HPDE6-E6E7 (cell line): ENCODE measurements around the gene TRIM56.
"Not testable (repeated sequence)": the region's sequence is repeated elsewhere in the genome, so short reads cannot be mapped to it uniquely, and the experiment has no call there.

Experiments used
- DNase-seq: peaks from one replicate; pipeline ENCODE4 v3.0.0; 2011; ENCODE audit warnings: missing footprints; ENCODE audit errors: extremely low spot score

The TRIM56 gene

DNA sequence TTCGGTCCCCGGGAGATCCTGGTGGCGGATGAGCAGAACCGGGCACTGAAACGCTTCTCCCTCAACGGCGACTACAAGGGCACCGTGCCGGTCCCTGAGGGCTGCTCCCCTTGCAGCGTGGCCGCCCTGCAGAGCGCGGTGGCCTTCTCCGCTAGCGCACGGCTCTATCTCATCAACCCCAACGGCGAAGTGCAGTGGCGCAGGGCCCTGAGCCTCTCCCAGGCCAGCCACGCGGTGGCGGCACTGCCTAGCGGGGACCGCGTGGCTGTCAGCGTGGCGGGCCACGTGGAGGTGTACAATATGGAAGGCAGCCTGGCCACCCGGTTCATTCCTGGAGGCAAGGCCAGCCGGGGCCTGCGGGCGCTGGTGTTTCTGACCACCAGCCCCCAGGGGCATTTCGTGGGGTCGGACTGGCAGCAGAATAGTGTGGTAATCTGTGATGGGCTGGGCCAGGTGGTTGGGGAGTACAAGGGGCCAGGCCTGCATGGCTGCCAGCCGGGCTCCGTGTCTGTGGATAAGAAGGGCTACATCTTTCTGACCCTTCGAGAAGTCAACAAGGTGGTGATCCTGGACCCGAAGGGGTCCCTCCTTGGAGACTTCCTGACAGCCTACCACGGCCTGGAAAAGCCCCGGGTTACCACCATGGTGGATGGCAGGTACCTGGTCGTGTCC is 3.7 kb downstream of the TRIM56 start:
- no peak for DNase-seq

DNA sequence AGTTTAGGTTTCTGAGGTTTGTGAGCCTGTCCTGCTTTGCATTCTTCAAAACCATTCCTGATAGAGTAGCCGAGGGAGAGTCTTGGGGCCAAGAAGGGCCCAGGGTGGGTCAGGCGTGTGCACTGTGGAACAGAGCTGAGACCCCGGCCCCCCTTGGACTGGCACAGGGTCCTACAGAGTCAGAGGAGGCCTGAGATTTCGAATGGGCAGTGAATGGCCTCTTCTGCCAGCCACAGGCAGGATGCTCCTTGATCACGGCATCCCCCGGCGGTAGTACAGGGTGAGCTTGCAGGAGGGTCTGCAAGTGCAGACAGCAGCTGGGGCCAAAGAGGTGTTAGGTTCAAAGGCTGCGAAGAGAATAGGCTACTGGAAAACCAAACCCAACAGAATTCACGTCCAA is 4.6 kb downstream of the TRIM56 start:
- no peak for DNase-seq

DNA sequence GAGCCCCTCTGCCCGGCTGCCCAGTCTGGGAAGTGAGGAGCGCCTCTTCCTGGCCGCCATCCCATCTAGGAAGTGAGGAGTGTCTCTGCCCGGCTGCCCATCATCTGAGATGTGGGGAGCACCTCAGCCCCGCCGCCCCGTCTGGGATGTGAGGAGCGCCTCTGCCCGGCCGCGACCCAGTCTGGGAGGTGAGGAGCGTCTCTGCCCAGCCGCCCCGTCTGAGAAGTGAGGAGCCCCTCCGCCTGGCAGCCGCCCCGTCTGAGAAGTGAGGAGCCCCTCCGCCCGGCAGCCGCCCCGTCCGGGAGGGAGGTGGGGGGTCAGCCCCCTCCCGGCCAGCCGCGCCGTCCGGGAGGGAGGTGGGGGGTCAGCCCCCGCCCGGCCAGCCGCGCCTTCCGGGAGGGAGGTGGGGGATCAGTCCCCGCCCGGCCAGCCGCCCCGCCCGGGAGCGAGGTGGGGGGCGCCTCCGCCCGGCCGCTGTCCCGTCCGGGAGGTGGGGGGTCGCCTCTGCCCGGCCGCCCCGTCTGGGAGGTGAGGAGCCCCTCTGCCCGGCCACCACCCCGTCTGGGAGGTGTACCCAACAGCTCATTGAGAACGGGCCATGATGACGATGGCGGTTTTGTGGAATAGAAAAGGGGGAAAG is 7.1 kb downstream of the TRIM56 start:
- not testable (repeated sequence) for DNase-seq

DNA sequence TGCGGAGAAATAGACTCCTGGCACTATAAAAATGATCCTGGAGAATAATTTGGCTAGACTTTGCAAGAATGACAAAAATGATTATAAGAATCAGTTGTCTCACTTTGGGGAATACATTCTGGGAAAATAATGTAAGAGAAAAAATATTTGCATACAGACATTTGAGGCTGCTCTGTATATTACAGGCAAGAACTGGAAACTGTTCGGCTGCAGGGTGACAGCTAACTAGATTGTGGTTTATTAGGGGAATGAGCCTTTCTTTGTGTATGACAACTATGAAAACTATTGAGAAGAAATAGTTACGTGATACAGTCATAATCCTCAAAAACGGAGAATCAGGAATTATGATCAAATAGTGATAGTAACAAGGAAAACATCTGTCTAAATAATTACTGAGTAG is 8.6 kb downstream of the TRIM56 start:
- no peak for DNase-seq

DNA sequence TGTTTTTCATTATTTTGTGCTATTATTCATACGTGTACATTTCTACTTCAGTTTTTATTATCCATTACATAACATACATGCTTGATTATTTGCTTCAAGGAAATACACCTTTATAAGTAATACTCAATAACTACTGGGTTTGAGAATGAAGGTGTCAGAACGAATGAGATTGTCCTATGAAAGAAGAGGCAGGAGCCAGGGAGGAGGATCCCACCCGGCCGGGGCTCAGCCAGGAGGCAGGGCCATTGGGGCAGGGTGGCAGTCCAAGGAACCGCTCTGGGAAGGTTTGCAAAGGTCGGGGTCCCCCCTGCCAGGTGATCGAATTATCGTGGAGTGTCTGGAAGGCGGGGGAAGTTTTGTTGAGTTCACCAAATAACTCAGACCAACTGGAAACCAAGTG is 9.1 kb downstream of the TRIM56 start:
- DNase-seq = no peak

DNA sequence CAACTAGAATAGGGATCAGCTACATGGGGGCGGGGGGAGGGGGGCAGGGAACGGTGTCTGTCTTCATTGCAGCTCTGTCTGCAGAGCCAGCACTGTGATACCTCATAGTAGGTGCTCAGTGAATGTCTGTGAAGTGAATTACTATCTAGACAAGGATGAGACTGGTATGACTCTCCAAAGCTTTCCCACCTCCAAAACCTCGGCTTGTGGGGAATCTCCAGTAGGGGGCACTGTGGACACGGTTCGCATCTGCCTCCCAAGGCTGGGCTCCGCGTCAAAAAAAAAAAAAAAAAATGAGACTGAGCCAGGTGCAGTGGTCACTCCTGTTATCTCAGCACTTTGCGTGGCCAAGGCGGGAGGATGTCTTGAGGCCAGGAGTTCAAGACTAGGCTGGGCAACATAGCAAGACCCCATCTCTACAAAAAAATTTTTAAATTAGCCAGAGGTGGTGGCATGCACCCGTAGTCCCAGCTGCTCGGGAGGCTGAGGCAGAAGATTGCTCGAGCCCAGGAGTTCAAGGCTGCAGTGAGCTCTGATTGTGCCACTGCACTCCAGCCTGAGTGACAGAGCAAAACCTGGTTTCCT is 9.6 kb downstream of the TRIM56 start:
- no peak for DNase-seq

DNA sequence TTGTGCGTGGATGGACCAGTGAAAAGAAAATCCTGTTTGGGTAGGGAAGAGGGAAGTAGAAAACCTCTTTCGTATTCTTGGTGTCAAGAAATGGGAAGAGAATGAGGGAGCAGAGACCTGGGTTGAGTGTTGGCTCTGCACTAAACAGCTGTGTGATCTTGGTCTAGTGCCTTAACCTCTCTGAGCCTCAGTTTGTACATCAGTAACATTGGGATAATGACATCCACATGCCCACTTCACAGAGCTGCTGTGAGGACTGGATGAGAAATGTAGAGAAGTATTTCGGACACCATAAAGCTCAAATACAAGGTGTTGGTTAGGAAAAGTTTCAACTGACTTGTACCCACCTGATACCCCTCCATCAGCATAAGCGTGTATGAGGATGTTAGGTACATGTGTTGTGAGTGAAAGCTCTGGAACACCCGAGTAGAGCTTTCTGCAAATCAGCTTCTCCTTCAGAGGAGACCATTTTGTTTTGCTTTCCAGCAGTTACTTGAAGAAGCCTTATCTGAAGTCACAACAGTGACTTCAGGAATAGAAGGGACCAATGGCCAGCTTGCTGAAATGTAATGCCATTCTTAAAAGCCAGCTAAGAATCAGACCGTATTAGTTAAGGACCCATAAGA is 11.2 kb downstream of the TRIM56 start:
- no peak for DNase-seq

DNA sequence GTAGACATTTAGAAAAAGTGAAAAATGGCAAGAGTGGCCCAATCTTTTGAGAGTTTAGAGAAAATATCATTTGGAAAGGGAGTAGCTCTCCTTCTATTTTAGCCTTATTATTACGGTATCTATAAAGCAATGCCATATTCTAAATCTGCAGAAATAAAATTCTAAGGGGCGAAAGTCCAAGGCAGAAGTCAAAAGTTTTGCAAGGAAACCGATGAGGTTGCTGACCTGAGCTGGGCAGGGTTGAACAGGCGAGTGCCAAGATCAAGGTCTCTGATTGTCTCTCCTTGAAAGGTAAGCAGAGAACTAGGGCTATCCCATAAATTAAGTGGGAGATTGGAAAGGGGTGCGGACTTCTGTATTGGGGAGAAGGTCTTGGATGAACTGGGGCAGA is 11.7 kb downstream of the TRIM56 start:
- DNase-seq = no peak

DNA sequence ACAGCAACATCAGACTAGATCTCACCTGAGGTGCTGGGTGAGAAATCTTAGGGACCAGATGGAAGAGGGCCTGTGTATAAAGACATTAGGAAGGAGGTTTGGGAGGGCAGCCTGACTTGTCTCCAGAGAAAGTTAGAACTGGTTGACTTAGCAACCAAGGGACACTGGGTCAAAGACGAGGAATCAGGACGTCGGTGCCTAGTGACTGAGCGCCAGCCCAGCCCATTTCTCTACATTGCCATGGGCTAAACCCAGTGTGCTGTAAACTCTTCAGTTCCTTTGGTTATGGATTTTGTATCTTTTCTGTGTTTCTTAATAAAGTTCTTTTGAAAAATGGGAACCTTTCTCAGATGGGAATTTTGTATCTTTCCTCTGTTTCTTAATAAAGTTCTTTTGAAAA is 12.3 kb downstream of the TRIM56 start:
- DNase-seq = no peak

DNA sequence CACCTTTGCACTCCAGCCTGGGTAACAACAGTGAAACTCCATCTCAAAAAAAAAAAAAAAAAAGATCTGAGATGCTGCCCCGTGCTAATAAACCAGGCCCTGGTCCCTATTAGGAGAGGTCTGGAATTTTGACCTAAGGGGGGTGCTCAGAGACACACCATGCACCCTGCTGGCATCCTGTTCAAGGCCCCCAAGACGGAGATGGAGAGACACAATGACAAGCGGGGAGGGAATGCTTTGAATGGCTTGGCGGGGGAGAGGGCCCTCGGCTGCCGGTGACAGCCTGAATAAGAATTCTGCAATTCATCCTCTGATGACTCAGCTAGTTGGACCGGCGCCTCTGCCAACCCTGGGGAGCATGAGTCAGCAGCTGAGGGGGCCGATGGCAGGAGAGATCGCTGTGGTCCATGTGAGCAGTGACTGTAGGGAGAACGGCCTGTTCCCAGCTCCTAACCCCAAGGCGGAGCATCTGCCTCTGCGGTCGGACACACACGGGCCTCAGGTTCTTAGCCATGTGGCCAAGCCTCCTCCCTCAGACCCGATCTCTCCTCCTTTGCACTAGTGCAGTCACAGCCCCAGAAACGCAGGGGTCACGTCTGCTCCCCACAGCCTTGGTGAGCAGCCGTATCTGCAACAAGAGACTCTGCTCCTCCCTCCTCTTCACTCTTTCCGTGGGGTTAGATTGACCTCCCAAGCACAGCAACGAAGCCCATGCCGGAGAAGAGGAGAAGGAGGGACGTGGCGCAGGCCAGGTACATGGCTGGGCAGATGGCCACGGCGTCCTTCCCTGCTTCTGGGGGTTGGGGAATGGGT is 14.9 kb downstream of the TRIM56 start:
- DNase-seq = peak; percentile 96

DNA sequence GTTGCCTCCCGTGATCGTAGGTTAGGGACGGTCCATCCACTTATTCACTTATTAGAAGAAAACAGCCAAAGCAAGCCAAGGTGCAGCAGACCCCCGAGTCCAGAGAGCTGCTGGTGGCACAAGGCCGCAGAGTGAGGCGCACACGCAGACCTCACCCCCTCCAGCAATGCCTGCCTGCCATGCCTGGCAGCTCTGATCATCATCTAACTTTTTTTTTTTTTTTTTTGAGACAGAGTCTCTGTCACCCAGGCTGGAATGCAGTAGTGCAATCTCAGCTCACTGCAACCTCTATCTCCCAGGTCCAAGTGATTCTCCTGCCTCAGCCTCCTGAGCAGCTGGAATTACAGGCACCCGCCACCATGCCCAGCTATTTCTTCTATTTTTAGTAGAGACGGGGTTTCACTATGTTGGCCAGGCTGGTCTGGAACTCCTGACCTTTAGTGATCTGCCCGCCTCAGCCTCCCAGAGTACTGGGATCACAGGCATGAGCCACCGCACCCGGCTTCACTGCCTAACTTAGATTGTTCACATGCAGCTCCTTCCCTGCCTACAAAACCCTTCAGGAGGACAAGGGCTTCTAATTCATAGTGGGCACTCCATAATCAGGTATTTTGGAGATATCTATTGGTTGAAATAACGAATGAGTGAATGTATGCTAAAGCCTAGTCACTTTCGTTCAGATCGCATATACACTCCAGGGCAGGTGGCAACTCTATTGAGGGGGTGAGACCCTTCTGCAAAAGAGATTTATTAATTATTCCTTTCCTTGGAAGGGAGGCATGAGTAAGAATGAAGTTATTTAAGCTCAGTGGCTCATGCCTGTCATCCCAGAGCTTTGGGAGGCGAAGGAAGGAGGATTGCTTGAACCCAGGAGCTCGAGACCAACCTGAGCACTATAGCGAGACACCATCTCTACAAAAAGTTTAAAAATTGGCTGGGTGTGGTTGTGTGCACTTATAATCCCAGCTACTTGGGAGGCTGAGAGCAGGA is 15.9 kb downstream of the TRIM56 start:
- DNase-seq = no peak

DNA sequence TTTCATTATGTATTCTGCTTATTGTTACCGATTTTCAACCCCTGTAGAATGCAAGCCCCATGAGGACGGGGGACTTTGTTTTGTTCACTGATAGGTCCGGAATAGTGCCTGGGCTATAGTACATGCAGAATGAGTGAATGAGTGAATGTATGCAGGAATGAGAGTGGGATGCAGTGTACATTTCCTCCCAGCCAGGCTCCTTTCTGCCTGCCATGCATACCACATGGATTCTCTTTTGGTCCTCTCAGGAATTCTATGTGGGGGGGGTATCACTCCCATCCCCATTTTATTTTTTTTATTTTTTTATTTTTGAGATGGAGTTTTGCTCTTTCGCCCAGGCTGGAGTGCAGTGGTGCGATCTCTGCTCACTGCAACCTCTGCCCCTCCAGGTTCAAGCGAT is 16.7 kb downstream of the TRIM56 start:
- no peak for DNase-seq

DNA sequence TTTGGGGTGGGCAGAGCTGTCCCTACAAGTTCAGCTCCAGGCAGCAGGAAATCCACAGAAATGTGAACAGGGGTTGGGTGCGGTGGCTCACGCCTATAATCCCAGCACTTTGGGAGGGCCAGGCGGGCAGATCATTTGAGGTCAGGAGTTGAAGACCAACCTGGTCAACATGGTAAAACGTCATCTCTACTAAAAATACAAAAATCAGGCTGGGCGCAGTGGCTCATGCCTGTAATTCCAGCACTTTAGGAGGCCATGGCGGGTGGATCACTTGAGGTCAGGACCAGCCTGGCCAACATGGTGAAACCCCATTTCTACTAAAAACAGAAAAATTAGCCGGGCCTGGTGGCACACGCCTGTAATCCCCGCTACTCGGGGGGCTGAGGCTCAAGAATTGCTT is 18.4 kb downstream of the TRIM56 start:
- DNase-seq = not testable (repeated sequence)

DNA sequence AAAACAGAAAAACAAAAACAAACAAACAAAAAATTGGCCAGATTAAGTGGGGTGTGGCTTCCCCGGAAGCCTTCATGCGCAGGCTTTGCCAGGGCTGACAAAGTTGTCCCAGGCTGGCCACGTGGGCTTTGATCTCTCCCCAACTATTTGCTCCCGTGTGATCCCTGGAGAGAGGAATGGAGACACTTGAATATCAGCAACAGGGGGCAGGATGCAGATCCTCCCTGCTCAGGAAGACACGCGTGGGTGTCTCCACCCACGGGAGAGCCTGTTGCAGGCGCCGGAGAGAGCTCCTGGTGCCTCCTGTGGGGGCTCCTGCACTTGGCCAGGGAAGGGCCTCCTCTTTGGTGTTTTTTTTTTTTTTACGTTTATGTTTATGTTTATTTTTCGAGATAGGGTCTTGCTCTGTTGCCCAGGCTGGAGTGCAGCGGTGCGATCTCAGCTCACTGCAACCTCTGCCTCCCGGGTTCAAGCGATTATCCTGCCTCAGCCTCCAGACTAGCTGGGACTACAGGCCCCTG is 19.0 kb downstream of the TRIM56 start:
- no peak for DNase-seq

DNA sequence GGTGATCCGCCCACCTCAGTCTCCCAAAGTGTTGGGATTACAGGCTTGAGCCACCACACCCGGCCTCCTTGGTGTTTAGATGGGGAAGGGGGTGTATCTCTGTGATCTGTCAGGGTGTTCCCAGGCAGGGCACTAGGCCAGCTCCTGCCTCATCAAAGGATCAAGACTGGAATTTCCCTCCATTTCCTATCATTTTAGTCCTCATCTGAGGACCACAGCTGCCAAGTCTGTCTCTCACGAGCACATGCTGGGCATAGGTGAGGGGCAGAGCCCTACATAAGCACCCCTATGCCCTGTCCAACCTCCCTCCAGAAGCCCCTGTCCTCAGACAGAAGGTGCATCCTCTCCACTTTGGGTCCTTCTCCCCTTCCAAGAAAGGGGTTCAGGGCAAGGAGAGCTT is 19.5 kb downstream of the TRIM56 start:
- DNase-seq = no peak

DNA sequence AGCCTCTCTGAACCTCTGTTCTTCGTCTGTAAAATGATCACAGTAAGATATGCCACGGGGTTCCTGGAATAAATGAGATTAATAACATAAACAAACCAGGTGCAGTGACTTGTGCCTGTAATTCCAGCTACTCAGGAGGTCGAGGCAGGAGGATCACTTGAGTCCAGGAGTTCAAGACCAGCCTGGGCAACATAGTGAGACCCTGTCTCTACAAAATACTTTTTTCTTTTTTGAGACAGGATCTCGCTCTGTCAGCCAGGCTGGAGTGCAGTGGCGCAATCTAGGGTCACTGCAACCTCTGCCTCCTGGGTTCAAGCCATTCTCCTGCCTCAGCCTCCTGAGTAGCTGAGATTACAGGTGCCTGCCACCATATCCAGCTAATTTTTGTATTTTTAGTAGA is 20.0 kb downstream of the TRIM56 start:
- not testable (repeated sequence) for DNase-seq

DNA sequence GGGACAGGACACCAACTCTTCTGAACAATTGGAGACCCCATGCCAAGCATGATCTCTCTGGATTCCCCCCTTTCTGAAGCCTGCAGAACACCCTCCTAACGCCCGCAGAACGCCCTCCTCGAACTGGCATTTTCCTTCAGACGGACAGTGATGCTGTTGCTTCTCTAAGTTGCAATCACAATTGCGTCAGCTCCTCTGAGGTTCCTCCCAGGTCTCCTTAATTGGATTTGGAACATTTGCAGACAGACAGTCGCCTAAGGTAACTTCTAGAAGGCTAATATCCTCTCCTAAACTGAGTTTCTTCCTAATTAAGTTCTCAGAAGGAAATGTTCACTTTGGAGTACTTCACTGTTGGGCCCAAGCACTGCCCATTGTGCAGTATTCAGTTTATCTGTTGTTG is 21.1 kb downstream of the TRIM56 start:
- no peak for DNase-seq

DNA sequence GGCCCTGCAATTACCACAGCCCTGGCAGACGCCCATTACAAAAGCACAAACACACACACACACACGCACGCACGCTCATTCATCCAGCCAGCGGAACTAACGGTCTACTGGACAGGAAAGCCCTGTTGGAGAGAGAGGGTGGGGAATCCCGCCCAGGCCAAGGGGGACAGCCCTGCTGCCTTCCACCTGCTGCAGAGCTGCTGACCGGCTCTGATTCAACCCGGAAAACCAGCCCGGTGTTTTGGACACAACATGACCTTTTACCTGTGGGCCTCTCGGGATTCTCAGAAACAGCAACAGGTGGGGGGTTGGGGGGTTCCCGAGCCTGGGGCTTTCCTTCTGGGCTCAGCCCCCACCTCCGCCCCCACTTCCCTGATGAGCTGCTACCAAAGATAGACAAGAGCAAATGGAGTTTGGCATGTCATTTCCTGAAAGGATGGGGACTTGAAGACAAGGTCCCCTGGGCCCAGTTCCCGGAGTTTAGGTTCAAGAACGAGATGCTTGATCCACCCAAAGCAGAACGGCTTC is 23.1 kb downstream of the TRIM56 start:
- DNase-seq = no peak

DNA sequence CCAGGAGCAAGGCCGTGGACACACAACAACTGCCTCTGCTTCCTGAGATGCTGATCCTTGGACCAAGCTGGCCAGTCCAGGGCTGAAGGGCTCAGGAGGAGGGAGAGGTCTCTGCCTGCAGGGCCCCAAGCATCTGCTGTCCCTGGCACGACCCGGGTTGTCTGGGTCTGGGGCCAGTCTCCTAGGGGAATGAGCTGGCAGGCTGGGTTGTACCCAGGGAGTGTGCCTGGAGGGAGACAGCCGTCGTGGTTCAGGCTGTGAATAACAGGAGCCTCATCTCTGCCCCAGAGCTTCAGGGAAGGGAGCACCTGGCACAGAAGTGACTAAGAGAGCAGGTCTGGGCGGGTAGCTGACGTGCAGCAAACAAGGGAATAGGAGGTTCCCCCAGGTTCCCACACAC is 23.7 kb downstream of the TRIM56 start:
- DNase-seq = peak; percentile 100

DNA sequence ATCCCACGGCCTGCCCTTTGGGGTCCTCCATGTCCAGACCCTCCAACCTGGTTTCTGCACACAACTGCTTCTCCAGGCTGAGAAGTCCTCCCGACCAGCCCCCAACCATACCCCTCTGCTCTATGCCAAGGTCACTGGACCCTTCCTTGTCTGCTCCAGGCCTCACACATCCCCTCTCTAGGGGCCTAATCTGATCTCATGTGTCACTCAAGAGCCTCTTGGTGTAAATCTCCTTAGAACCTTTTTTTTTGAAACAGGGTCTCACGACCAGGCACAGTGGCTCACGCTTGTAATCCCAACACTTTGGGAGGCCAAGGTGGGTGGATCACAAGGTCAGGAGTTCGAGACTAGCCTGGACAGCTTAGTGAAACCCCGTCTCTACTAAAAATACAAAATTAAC is 24.1 kb downstream of the TRIM56 start:
- no peak for DNase-seq
